WTC11 (cell line): ENCODE measurements around the gene ATPAF1. TPM values are rescaled to one million over a fixed set of nuclear protein-coding genes. Genes with fewer than 3 reads are reported as not detected.

ENCODE experiments used
- ATAC-seq: fragments of 200-7000 bp; cut with Tn5 transposase; 2 replicates; pipeline ENCODE4 v1.10.0; 2021; ENCODE audit warnings: mild to moderate bottlenecking, moderate library complexity
- CTCF ChIA-PET: fragments of 300-600 bp; sonication (Branson Sonifier 250); formaldehyde crosslinking; loops from one replicate; lab custom pipeline; 2021; ENCODE audit warnings: antibody characterized with exemption; lab: Charles Lee
- POLR2A ChIA-PET: fragments of 350-600 bp; sonication (Branson Sonifier 250); formaldehyde crosslinking; loops from one replicate; lab custom pipeline; 2021; ENCODE audit warnings: antibody characterized with exemption; lab: Charles Lee
- DNase-seq: peaks from one replicate; pipeline ENCODE4 v3.0.0; 2021; ENCODE audit warnings: low spot score
- H3K27ac Mint-ChIP-seq: 2 replicates; pipeline ENCODE4 v1.8.0; 2021; ENCODE audit warnings: mixed read lengths
- H3K27me3 Mint-ChIP-seq: 2 replicates; pipeline ENCODE4 v1.8.0; 2021; ENCODE audit warnings: low read depth, mild to moderate bottlenecking, moderate library complexity, mixed read lengths
- H3K36me3 Mint-ChIP-seq: 2 replicates; pipeline ENCODE4 v1.8.0; 2021; ENCODE audit warnings: mixed read lengths
- H3K4me1 Mint-ChIP-seq: 2 replicates; pipeline ENCODE4 v1.8.0; 2022; ENCODE audit warnings: mixed read lengths
- H3K4me3 Mint-ChIP-seq: 2 replicates; pipeline ENCODE4 v1.8.0; 2021; ENCODE audit warnings: mild to moderate bottlenecking, moderate library complexity, mixed read lengths
- H3K9me3 Mint-ChIP-seq: 2 replicates; pipeline ENCODE4 v1.8.0; 2021; ENCODE audit warnings: mixed read lengths
- CREB1 ChIP-seq: sonication (generic); formaldehyde crosslinking; IDR thresholded peaks from 2 replicates; pipeline ENCODE4 v1.8.0; 2023; ENCODE audit warnings: mild to moderate bottlenecking, missing genetic modification reagents
- E2F5 ChIP-seq: sonication (generic); formaldehyde crosslinking; IDR thresholded peaks from 2 replicates; pipeline ENCODE4 v1.8.1; 2022; ENCODE audit warnings: mild to moderate bottlenecking, moderate library complexity, missing genetic modification reagents
- EMX1 ChIP-seq: fragments of 250-450 bp; sonication (Bioruptor Pico); IDR thresholded peaks from 2 replicates; pipeline ENCODE4 v1.8.0; 2021; ENCODE audit warnings: mild to moderate bottlenecking
- GABPB1 ChIP-seq: sonication (generic); formaldehyde crosslinking; IDR thresholded peaks from 2 replicates; pipeline ENCODE4 v1.8.1; 2023; ENCODE audit warnings: mild to moderate bottlenecking, missing genetic modification reagents
- HMGA2 ChIP-seq: fragments of 250-450 bp; sonication (Bioruptor Pico); IDR thresholded peaks from 2 replicates; pipeline ENCODE4 v1.4.0; 2021; ENCODE audit warnings: mild to moderate bottlenecking, moderate library complexity
- JUN ChIP-seq: sonication (generic); formaldehyde crosslinking; IDR thresholded peaks from 2 replicates; pipeline ENCODE4 v1.8.0; 2023; ENCODE audit warnings: mild to moderate bottlenecking, missing genetic modification reagents
- KAT7 ChIP-seq: sonication (generic); formaldehyde crosslinking; IDR thresholded peaks from 2 replicates; pipeline ENCODE4 v1.8.1; 2023; ENCODE audit warnings: missing genetic modification reagents, mild to moderate bottlenecking, borderline replicate concordance
- MAX ChIP-seq: sonication (generic); formaldehyde crosslinking; IDR thresholded peaks from 2 replicates; pipeline ENCODE4 v1.8.0; 2022; ENCODE audit warnings: mild to moderate bottlenecking, missing genetic modification reagents
- MYBL2 ChIP-seq: sonication (generic); formaldehyde crosslinking; IDR thresholded peaks from 2 replicates; pipeline ENCODE4 v1.8.1; 2023; ENCODE audit warnings: mild to moderate bottlenecking, moderate library complexity, missing genetic modification reagents
- NFATC4 ChIP-seq: fragments of 250-450 bp; sonication (Bioruptor Pico); IDR thresholded peaks from 2 replicates; pipeline ENCODE4 v1.9.0; 2021; ENCODE audit warnings: mild to moderate bottlenecking
- NFE2L1 ChIP-seq: sonication (generic); formaldehyde crosslinking; IDR thresholded peaks from 2 replicates; pipeline ENCODE4 v1.8.1; 2023; ENCODE audit warnings: missing genetic modification reagents
- OVOL2 ChIP-seq: fragments of 250-450 bp; sonication (Bioruptor Pico); IDR thresholded peaks from 2 replicates; pipeline ENCODE4 v1.9.0; 2021; ENCODE audit warnings: mild to moderate bottlenecking, borderline replicate concordance
- ZNF121 ChIP-seq: sonication (generic); formaldehyde crosslinking; IDR thresholded peaks from 2 replicates; pipeline ENCODE4 v1.8.0; 2023; ENCODE audit warnings: missing genetic modification reagents
- ZNF138 ChIP-seq: sonication (generic); formaldehyde crosslinking; conservative IDR thresholded peaks from 2 replicates; pipeline ENCODE4 v1.8.1; 2022; ENCODE audit warnings: mild to moderate bottlenecking, moderate library complexity, missing genetic modification reagents
- ZNF671 ChIP-seq: fragments of 250-450 bp; sonication (Bioruptor Pico); IDR thresholded peaks from 2 replicates; pipeline ENCODE4 v1.8.0; 2021; ENCODE audit warnings: mild to moderate bottlenecking
- total RNA-seq: library from RNA; stranded (reverse); gene quantifications from 3 replicates; pipeline ENCODE4 v1.2.3, GENCODE V29; 2021
- TF ChIP-seq, protein P1 (sequence below): fragments of 250-450 bp; sonication (Bioruptor Pico); IDR thresholded peaks from 2 replicates; pipeline ENCODE4 v1.9.0; 2021; ENCODE audit warnings: mild to moderate bottlenecking, borderline replicate concordance
- TF ChIP-seq, protein P2 (sequence below): sonication (generic); formaldehyde crosslinking; IDR thresholded peaks from 2 replicates; pipeline ENCODE4 v1.8.1; 2023; ENCODE audit warnings: mild to moderate bottlenecking, missing genetic modification reagents, moderate library complexity
- TF ChIP-seq, protein P3 (sequence below): sonication (generic); formaldehyde crosslinking; IDR thresholded peaks from 2 replicates; pipeline ENCODE4 v1.8.0; 2022; ENCODE audit warnings: mild to moderate bottlenecking, missing genetic modification reagents
- TF ChIP-seq, protein P4 (sequence below): fragments of 250-450 bp; sonication (Bioruptor Pico); IDR thresholded peaks from 2 replicates; pipeline ENCODE4 v1.9.0; 2021; ENCODE audit warnings: moderate library complexity, mild to moderate bottlenecking, inconsistent platforms, borderline replicate concordance

The ATPAF1 gene
- total RNA-seq, 1 experiment from 2014 or later, result 35.7 TPM

GRCh38 chr1:46616277-46617107 is 51.7 kb downstream of the ATPAF1 start, which contains the start of gene MOB3C (continued):
- TF ChIP-seq E2F5 (CRISPR knock-in tag) (0 out of 2 replicates have a peak, but pooled peaks have one; percentile 49), CREB1 (no peak), EMX1 (CRISPR knock-in tag) (no peak), GABPB1 (CRISPR knock-in tag) (no peak), KAT7 (CRISPR knock-in tag) (0 out of 2 replicates have a peak, but pooled peaks have one; percentile 74)
- TF ChIP-seq, protein P1, sequence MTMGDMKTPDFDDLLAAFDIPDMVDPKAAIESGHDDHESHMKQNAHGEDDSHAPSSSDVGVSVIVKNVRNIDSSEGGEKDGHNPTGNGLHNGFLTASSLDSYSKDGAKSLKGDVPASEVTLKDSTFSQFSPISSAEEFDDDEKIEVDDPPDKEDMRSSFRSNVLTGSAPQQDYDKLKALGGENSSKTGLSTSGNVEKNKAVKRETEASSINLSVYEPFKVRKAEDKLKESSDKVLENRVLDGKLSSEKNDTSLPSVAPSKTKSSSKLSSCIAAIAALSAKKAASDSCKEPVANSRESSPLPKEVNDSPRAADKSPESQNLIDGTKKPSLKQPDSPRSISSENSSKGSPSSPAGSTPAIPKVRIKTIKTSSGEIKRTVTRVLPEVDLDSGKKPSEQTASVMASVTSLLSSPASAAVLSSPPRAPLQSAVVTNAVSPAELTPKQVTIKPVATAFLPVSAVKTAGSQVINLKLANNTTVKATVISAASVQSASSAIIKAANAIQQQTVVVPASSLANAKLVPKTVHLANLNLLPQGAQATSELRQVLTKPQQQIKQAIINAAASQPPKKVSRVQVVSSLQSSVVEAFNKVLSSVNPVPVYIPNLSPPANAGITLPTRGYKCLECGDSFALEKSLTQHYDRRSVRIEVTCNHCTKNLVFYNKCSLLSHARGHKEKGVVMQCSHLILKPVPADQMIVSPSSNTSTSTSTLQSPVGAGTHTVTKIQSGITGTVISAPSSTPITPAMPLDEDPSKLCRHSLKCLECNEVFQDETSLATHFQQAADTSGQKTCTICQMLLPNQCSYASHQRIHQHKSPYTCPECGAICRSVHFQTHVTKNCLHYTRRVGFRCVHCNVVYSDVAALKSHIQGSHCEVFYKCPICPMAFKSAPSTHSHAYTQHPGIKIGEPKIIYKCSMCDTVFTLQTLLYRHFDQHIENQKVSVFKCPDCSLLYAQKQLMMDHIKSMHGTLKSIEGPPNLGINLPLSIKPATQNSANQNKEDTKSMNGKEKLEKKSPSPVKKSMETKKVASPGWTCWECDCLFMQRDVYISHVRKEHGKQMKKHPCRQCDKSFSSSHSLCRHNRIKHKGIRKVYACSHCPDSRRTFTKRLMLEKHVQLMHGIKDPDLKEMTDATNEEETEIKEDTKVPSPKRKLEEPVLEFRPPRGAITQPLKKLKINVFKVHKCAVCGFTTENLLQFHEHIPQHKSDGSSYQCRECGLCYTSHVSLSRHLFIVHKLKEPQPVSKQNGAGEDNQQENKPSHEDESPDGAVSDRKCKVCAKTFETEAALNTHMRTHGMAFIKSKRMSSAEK (CRISPR knock-in tag), result no peak
- TF ChIP-seq, all 79 proteins: peak for 7

GRCh38 chr1:46615735-46616134 is 52.4 kb downstream of the ATPAF1 start:
- no peak for TF ChIP-seq OVOL2
- TF ChIP-seq MAX, result no peak
- no peak for TF ChIP-seq HMGA2
- TF ChIP-seq, protein P2, sequence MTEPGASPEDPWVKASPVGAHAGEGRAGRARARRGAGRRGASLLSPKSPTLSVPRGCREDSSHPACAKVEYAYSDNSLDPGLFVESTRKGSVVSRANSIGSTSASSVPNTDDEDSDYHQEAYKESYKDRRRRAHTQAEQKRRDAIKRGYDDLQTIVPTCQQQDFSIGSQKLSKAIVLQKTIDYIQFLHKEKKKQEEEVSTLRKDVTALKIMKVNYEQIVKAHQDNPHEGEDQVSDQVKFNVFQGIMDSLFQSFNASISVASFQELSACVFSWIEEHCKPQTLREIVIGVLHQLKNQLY (CRISPR knock-in tag), result no peak
- TF ChIP-seq JUN (CRISPR knock-in tag), result no peak
- ChIA-PET CTCF (interaction anchor here (0.7 to 3.6 kb wide), 8 partner anchors 10 to 173 kb away, joined by 3 to 33 read pairs (median 10); partner anchors contain the start of gene MKNK1), POLR2A (interaction anchor here (1.8 kb wide), 1 partner anchor 11 kb away, joined by 13 read pairs; the partner anchor contains the start of gene MKNK1)
- Mint-ChIP-seq H3K36me3 (no peaks in the 10 kb centered on the region), H3K4me1 (peaks cover 57% of the 10 kb centered on the region), H3K9me3 (no peaks in the 10 kb centered on the region), H3K27ac (no peak overlapping the region), H3K4me3 (peak overlapping the region; percentile 86), H3K27me3 (peaks cover 30% of the 10 kb centered on the region)
- no peak for ATAC-seq
- no peak for DNase-seq

DNA sequence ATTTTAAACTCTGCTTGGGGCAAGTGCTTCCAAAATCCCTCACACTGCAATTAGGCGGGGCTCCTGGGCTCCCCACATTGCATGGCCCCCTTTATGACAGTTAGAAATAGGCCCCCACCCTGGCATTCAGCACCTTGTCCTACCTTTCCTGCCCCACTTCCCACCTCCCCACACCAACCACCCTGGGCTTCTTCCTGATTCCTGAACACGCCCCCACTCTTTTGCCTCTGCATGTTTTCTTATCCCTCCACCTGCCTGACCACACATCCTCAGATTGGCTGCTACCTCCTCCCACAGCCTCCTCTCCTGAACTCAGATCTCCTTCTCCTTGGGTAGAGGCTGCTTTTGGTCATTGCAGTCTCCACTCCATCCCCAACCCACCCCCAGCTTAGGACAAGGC is 53.1 kb downstream of the ATPAF1 start:
- no peak for TF ChIP-seq NFE2L1 (CRISPR knock-in tag)
- no peak for TF ChIP-seq ZNF138 (CRISPR knock-in tag)
- no peak for TF ChIP-seq ZNF121 (CRISPR knock-in tag)
- TF ChIP-seq ZNF671 (CRISPR knock-in tag), result no peak
- no peak for TF ChIP-seq MYBL2 (CRISPR knock-in tag)
- no peak for TF ChIP-seq NFATC4 (CRISPR knock-in tag)
- TF ChIP-seq, protein P3, sequence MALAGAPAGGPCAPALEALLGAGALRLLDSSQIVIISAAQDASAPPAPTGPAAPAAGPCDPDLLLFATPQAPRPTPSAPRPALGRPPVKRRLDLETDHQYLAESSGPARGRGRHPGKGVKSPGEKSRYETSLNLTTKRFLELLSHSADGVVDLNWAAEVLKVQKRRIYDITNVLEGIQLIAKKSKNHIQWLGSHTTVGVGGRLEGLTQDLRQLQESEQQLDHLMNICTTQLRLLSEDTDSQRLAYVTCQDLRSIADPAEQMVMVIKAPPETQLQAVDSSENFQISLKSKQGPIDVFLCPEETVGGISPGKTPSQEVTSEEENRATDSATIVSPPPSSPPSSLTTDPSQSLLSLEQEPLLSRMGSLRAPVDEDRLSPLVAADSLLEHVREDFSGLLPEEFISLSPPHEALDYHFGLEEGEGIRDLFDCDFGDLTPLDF (CRISPR knock-in tag), result no peak
- TF ChIP-seq, protein P4, sequence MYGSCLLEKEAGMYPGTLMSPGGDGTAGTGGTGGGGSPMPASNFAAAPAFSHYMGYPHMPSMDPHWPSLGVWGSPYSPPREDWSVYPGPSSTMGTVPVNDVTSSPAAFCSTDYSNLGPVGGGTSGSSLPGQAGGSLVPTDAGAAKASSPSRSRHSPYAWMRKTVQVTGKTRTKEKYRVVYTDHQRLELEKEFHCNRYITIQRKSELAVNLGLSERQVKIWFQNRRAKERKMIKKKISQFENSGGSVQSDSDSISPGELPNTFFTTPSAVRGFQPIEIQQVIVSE (CRISPR knock-in tag), result no peak
- Mint-ChIP-seq H3K4me1 (peaks cover 57% of the 10 kb centered on the region), H3K27me3 (peaks cover 30% of the 10 kb centered on the region), H3K27ac (peak overlapping the region; percentile 24; the same call in 1 of the 2 replicates), H3K9me3 (no peaks in the 10 kb centered on the region), H3K4me3 (no peak overlapping the region), H3K36me3 (no peaks in the 10 kb centered on the region)
- POLR2A ChIA-PET, result no interaction called here
- ATAC-seq, result no peak
- DNase-seq, result no peak
- CTCF ChIA-PET, result interaction anchor here (1.2 to 3.6 kb wide), 4 partner anchors 11 to 173 kb away, joined by 4 to 33 read pairs (median 14); partner anchors contain the start of gene MKNK1
